IMR-90 (cell line): Measurements from ENCODE around the gene ASB4. TPM values are rescaled to one million over a fixed set of nuclear protein-coding genes. Genes with fewer than 3 reads are reported as not detected.
A peak's percentile ranks its signal among the peaks of the same experiment; 100 is the strongest.

Experiments
- ATAC-seq: fragments of 200-7000 bp; cut with Tn5 transposase; 2 replicates; pipeline ENCODE4 v1.9.1; 2020; ENCODE audit warnings: low read depth, mild to moderate bottlenecking, moderate library complexity
- BruUV-seq: library from RNA; stranded (reverse); fragments of 400-500 nt; replicated peaks from 2 replicates; lab custom pipeline; 2021; lab: Mats Ljungman, UMichigan
- CTCF ChIA-PET: fragments of 300-600 bp; formaldehyde crosslinking; extraction: SDS; loops from one replicate; lab custom pipeline; 2021; ENCODE audit warnings: antibody characterized with exemption; lab: Yijun Ruan, JAX
- POLR2A ChIA-PET: fragments of 300-600 bp; sonication (Branson Sonifier 250); formaldehyde crosslinking; loops from one replicate; lab custom pipeline; 2022; ENCODE audit warnings: antibody characterized with exemption; ENCODE audit not compliant: unreplicated experiment; lab: Charles Lee
- DNase-seq: peaks from one replicate; pipeline ENCODE4 v3.0.0; 2013
- H2AFZ ChIP-seq: replicated peaks from 2 replicates; pipeline ENCODE3; 2013; ENCODE audit warnings: low read length, mild to moderate bottlenecking; ENCODE audit not compliant: poor library complexity
- H2AK5ac ChIP-seq: 2 replicates; pipeline ENCODE4 v1.6.1; 2013; ENCODE audit warnings: low read depth, low read length, inconsistent platforms
- H2AK9ac ChIP-seq: replicated peaks from 2 replicates; pipeline ENCODE3; 2013; ENCODE audit warnings: mild to moderate bottlenecking, low read depth, low read length, moderate library complexity; ENCODE audit not compliant: poor library complexity
- H2BK120ac ChIP-seq: 2 replicates; pipeline ENCODE4 v1.6.1; 2013; ENCODE audit warnings: low read depth, low read length, inconsistent platforms
- H2BK15ac ChIP-seq: 3 replicates; pipeline ENCODE4 v1.6.1; 2013; ENCODE audit warnings: low read depth, low read length, inconsistent platforms
- H2BK20ac ChIP-seq: 2 replicates; pipeline ENCODE4 v1.6.1; 2013; ENCODE audit warnings: low read depth, mild to moderate bottlenecking, inconsistent platforms, low read length, moderate library complexity
- H2BK5ac ChIP-seq: 2 replicates; pipeline ENCODE4 v1.6.1; 2013; ENCODE audit warnings: mild to moderate bottlenecking, low read depth, low read length, inconsistent platforms; ENCODE audit not compliant: poor library complexity, severe bottlenecking
- H3K14ac ChIP-seq: replicated peaks from 2 replicates; pipeline ENCODE4 v1.6.1; 2013; ENCODE audit warnings: low read depth, low read length, inconsistent platforms
- H3K18ac ChIP-seq: 2 replicates; pipeline ENCODE4 v1.6.1; 2013; ENCODE audit warnings: low read depth, low read length, control low read depth
- H3K23ac ChIP-seq: 2 replicates; pipeline ENCODE4 v1.6.1; 2013; ENCODE audit warnings: low read depth, low read length, inconsistent platforms
- H3K27ac ChIP-seq: 2 replicates; pipeline ENCODE4 v1.5.1; 2013; ENCODE audit warnings: mild to moderate bottlenecking, control low read depth, low read length; ENCODE audit not compliant: insufficient read depth
- H3K27me3 ChIP-seq: 2 replicates; pipeline ENCODE4 v1.6.1; 2013; ENCODE audit warnings: low read length; ENCODE audit not compliant: control insufficient read depth, insufficient read depth
- H3K36me3 ChIP-seq: 2 replicates; pipeline ENCODE4 v1.6.1; 2013; ENCODE audit warnings: low read length, mixed read lengths; ENCODE audit not compliant: control insufficient read depth, insufficient read depth
- H3K4ac ChIP-seq: 2 replicates; pipeline ENCODE4 v1.6.1; 2013; ENCODE audit warnings: low read depth, low read length, inconsistent platforms
- H3K4me1 ChIP-seq: 2 replicates; pipeline ENCODE4 v1.6.1; 2013; ENCODE audit warnings: low read length, mixed read lengths; ENCODE audit not compliant: control insufficient read depth, insufficient read depth
- H3K4me2 ChIP-seq: 2 replicates; pipeline ENCODE4 v1.6.1; 2013; ENCODE audit warnings: low read depth, mild to moderate bottlenecking, control low read depth, low read length, moderate library complexity
- H3K4me3 ChIP-seq: 2 replicates; pipeline ENCODE4 v1.5.1; 2013; ENCODE audit warnings: low read depth, mild to moderate bottlenecking, control low read depth, low read length, moderate library complexity; ENCODE audit not compliant: insufficient read depth
- H3K56ac ChIP-seq: 2 replicates; pipeline ENCODE4 v1.6.1; 2013; ENCODE audit warnings: low read length, inconsistent platforms; ENCODE audit not compliant: insufficient read depth; ENCODE audit errors: extremely low read depth
- H3K79me1 ChIP-seq, 2 experiments: 2 replicates each; pipeline ENCODE4 v1.6.1; 2013; ENCODE audit warnings: low read length in 2 of 2, inconsistent platforms in 1 of 2, low read depth in 1 of 2
- H3K9ac ChIP-seq: 2 replicates; pipeline ENCODE4 v1.6.1; 2013; ENCODE audit warnings: low read depth, low read length, control low read depth
- H3K9me1 ChIP-seq: 2 replicates; pipeline ENCODE4 v1.6.1; 2013; ENCODE audit warnings: low read length, inconsistent platforms; ENCODE audit not compliant: insufficient read depth
- H3K9me3 ChIP-seq: 2 replicates; pipeline ENCODE4 v1.6.1; 2013; ENCODE audit warnings: low read length; ENCODE audit not compliant: control insufficient read depth, insufficient read depth
- H4K20me1 ChIP-seq: 2 replicates; pipeline ENCODE4 v1.6.1; 2013; ENCODE audit warnings: low read length, inconsistent platforms; ENCODE audit not compliant: insufficient read depth
- H4K5ac ChIP-seq: 2 replicates; pipeline ENCODE4 v1.6.1; 2013; ENCODE audit warnings: mild to moderate bottlenecking, low read depth, low read length, control low read depth
- H4K8ac ChIP-seq, 2 experiments: 2 replicates each; pipeline ENCODE4 v1.6.1; 2013; ENCODE audit warnings: low read depth in 2 of 2, low read length in 2 of 2, control low read depth in 1 of 2, inconsistent platforms in 1 of 2
- H4K91ac ChIP-seq: 2 replicates; pipeline ENCODE4 v1.6.1; 2013; ENCODE audit warnings: low read depth, low read length, inconsistent platforms; ENCODE audit not compliant: insufficient read depth
- CTCF ChIP-seq: conservative IDR thresholded peaks from 2 replicates; pipeline ENCODE4 v1.5.1; 2012; ENCODE audit warnings: mild to moderate bottlenecking, low read depth, low read length, improper control_type of control experiment
- MAZ ChIP-seq: IDR thresholded peaks from 2 replicates; pipeline ENCODE4 v1.6.1; 2012; ENCODE audit warnings: low read depth, mild to moderate bottlenecking, low read length, improper control_type of control experiment, moderate library complexity, borderline replicate concordance
- MXI1 ChIP-seq: IDR thresholded peaks from 2 replicates; pipeline ENCODE4 v1.6.1; 2012; ENCODE audit warnings: low read depth, mild to moderate bottlenecking, low read length, moderate library complexity, borderline replicate concordance
- NFE2L2 ChIP-seq: fragments of 150-350 bp; IDR thresholded peaks from 2 replicates; pipeline ENCODE4 v1.6.1; 2016; ENCODE audit warnings: low read depth, mild to moderate bottlenecking, low read length
- RAD21 ChIP-seq: IDR thresholded peaks from 2 replicates; pipeline ENCODE4 v1.6.1; 2012; ENCODE audit warnings: low read length, improper control_type of control experiment
- SMC3 ChIP-seq: fragments of 150-350 bp; IDR thresholded peaks from 2 replicates; pipeline ENCODE4 v1.6.1; 2016; ENCODE audit warnings: low read depth, mild to moderate bottlenecking, antibody characterized with exemption, low read length, moderate library complexity
- WGBS, 2 experiments: methylation state at CpG; one replicate each; pipeline versions ENCODE4 v1.1.5 to v1.1.7; 2013; ENCODE audit warnings: missing lambda C conversion rate in 2 of 2; ENCODE audit not compliant: insufficient read length in 1 of 2; ENCODE audit errors: extremely low coverage in 2 of 2; 5-methylcytosine and 5-hydroxymethylcytosine counted together
- dilution Hi-C: fragments of 300-500 bp; cut with HindIII; formaldehyde crosslinking; loops from one replicate; pipeline ENCODE4 v1.14.3; 2018; ENCODE audit warnings: low sequenced_read_pairs; ENCODE audit not compliant: unreplicated experiment
- in situ Hi-C: fragments of 300-500 bp; cut with MboI; formaldehyde crosslinking; loops from 3 replicates; pipeline ENCODE4 v1.14.3; 2019; ENCODE audit warnings: low sequenced_read_pairs, inconsistent platforms, mixed read lengths
- intact Hi-C: fragments of 100-400 bp; cut with micrococcal nuclease; formaldehyde crosslinking; loops from 2 replicates; pipeline ENCODE4 v1.10.0; 2022
- polyA plus RNA-seq, 3 experiments: library from polyadenylated mRNA; depleted of rRNA; stranded (reverse); fragments of >200 nt; gene quantifications; 2 replicates each; pipeline ENCODE4 v1.2.3, GENCODE V29; 2012; ENCODE audit warnings: low replicate concordance in 1 of 3
- total RNA-seq: library from RNA; depleted of rRNA; stranded (reverse); fragments of >200 nt; gene quantifications from 2 replicates; pipeline ENCODE4 v1.2.3, GENCODE V29; 2012

The ASB4 gene
- total and polyA plus RNA-seq, 2 of the 4 experiments (the other 2 are of a cell fraction) = not detected

DNA sequence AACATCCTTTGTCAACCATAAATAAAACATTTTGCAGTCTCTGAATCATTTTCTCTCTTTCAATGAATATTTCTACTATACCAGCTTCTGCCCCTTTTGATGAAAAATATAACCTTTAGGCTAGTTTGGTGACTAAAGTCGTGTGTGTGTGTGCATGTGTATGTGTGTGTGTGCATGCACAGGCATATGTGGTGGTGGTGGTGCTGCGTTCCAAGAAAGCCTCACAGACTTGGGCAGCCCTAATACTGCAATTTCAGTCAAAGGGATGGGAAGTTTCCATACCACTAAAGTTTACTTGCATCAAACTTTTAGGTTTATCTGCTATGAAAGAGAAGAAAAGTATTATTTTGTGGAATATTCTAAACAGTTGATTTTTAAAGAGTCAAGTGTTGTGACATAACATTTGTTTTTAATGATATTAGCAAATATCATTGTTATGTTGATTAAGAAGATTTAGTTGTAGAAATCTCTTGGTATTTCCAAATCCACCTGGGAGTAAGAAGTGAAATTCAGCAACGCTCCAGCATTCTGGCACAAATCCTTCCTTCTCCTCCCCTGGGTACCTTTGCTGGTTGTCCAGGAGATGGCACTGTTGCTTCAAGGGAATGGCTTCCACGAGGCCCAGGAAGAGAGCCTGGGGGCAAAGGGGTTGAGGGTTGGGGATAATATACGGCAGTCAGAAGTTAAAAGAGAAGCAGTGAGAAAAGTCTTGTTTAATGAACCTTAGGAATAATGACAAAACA is 41.5 kb downstream of the ASB4 start:
- no peaks in the 10 kb centered on the region for H3K36me3 ChIP-seq
- peaks cover 11% of the 10 kb centered on the region for H3K27me3 ChIP-seq
- no peak overlapping the region for H3K4me3 ChIP-seq
- ATAC-seq (peak; percentile 91), DNase-seq (peak; percentile 44)
- no peak overlapping the region for H2BK120ac ChIP-seq
- no peak overlapping the region for H4K8ac ChIP-seq
- no peak overlapping the region for H3K56ac ChIP-seq
- no peak overlapping the region for H3K18ac ChIP-seq
- no peak overlapping the region for H3K4me2 ChIP-seq
- no peaks in the 10 kb centered on the region for H3K4me1 ChIP-seq
- CTCF ChIA-PET = interaction anchor here (1.0 to 5.3 kb wide), 7 partner anchors 11 to 162 kb away, joined by 3 to 80 read pairs (median 7); no protein-coding TSS in a partner anchor
- H2AFZ ChIP-seq = no peak overlapping the region
- H3K9ac ChIP-seq = no peak overlapping the region
- POLR2A ChIA-PET = no interaction called here
- intact Hi-C loops (loop anchor here (1.0 to 5.0 kb wide), 4 partner anchors 18 to 345 kb away; no protein-coding TSS in a partner anchor), dilution Hi-C loops (no loop called here), in situ Hi-C loops (no loop called here)
- no peak overlapping the region for H2BK5ac ChIP-seq
- H4K5ac ChIP-seq = no peak overlapping the region
- no peak overlapping the region for H2BK20ac ChIP-seq
- no peak overlapping the region for H2AK9ac ChIP-seq
- no peak for TF ChIP-seq MXI1
- peak; percentile 80 for TF ChIP-seq RAD21
- no peak for TF ChIP-seq NFE2L2
- peak; percentile 91 for TF ChIP-seq SMC3
- 0 out of 2 replicates have a peak, but pooled peaks have one; percentile 20 for TF ChIP-seq MAZ
- peak; percentile 86 for TF ChIP-seq CTCF
- H3K79me1 ChIP-seq = no peaks in the 10 kb centered on the region
- H2AK5ac ChIP-seq = no peak overlapping the region
- H3K14ac ChIP-seq = no peak overlapping the region
- no peak overlapping the region for H2BK15ac ChIP-seq
- H3K23ac ChIP-seq = no peak overlapping the region
- no peaks in the 10 kb centered on the region for H3K9me3 ChIP-seq
- no peaks in the 10 kb centered on the region for H4K20me1 ChIP-seq
- BruUV-seq = no TSS peak
- no CpG with 5 or more reads among the region's 5 CpGs for WGBS, 2 experiments
- H3K9me1 ChIP-seq = no peaks in the 10 kb centered on the region
- H4K91ac ChIP-seq = no peak overlapping the region
- H3K27ac ChIP-seq = no peak overlapping the region
- no peak overlapping the region for H3K4ac ChIP-seq
